ENCODE data around the gene WDR20. TPM values are rescaled to one million over a fixed set of nuclear protein-coding genes. Genes with fewer than 3 reads are reported as not detected.
A peak's percentile ranks its signal among the peaks of the same experiment; 100 is the strongest.

Gene WDR20
- total RNA-seq, 4 donors from 2014 or later, result 27.3 to 39.4 (median 33.0) TPM

- TF ChIP-seq POLR2A (IDR thresholded peaks at IDR 0.05) (no peak), CTCF (IDR thresholded peaks at IDR 0.05) (no peak), EP300 (IDR thresholded peaks at IDR 0.05) (no peak), POLR2AphosphoS5 (IDR thresholded peaks at IDR 0.05) (no peak)
- Histone ChIP-seq H3K27ac (peak overlapping the region; percentile 89), H3K4me3 (peak overlapping the region; percentile 19), H3K27me3 (no peaks in the 10 kb centered on the region), H3K4me1 (peaks cover 46% of the 10 kb centered on the region), H3K36me3 (no peaks in the 10 kb centered on the region), H3K9me3 (no peaks in the 10 kb centered on the region)
- DNase-seq (ENCODE audit: low spot score in 2 of 2), result no peak
- WGBS, result 33% methylated on average over 4 of the region's 4 CpGs
These were observed 47.9 kb downstream of the WDR20 start for GRCh38 chr14:102187568-102188001.

- Histone ChIP-seq H3K4me1 (peaks cover 43% of the 10 kb centered on the region), H3K4me3 (no peak overlapping the region), H3K27me3 (no peaks in the 10 kb centered on the region), H3K27ac (peak overlapping the region; percentile 89), H3K9me3 (no peaks in the 10 kb centered on the region), H3K36me3 (no peaks in the 10 kb centered on the region)
- TF ChIP-seq POLR2A (IDR thresholded peaks at IDR 0.05), result no peak
- no peak for DNase-seq (ENCODE audit: low spot score in 2 of 2)
- 75% methylated on average over 1 of the region's 1 CpG for WGBS
These were observed 48.5 kb downstream of the WDR20 start for GRCh38 chr14:102188187-102188586.

DNA sequence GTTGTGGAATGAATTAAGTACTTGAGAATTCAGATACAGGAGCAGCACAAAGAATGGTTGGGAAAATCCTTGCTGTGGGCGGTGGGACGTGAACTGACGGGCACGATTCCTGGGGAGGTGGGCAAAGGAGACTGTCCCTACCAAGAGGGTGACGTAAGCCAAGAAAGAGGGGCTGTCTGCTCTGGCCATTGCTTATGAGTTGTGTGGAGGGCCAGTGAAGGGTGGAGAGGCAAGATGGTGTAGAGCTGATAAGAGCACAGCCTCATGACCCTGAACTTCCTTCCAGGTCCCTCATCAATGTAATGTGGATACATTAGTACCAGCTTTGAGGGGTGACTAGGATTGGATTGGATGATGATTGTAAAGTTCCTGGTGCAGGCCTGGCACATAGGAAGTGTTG is 50.2 kb downstream of the WDR20 start:
- Histone ChIP-seq H3K36me3 (no peaks in the 10 kb centered on the region), H3K27me3 (no peaks in the 10 kb centered on the region), H3K27ac (no peak overlapping the region), H3K4me1 (peaks cover 37% of the 10 kb centered on the region), H3K9me3 (no peaks in the 10 kb centered on the region), H3K4me3 (no peak overlapping the region)
- no peak for DNase-seq (ENCODE audit: low spot score in 2 of 2)
- TF ChIP-seq POLR2A (IDR thresholded peaks at IDR 0.05) (no peak), POLR2AphosphoS5 (IDR thresholded peaks at IDR 0.05) (no peak), CTCF (IDR thresholded peaks at IDR 0.05) (no peak), EP300 (IDR thresholded peaks at IDR 0.05) (no peak)
- WGBS, result 95% methylated on average over 5 of the region's 5 CpGs

DNA sequence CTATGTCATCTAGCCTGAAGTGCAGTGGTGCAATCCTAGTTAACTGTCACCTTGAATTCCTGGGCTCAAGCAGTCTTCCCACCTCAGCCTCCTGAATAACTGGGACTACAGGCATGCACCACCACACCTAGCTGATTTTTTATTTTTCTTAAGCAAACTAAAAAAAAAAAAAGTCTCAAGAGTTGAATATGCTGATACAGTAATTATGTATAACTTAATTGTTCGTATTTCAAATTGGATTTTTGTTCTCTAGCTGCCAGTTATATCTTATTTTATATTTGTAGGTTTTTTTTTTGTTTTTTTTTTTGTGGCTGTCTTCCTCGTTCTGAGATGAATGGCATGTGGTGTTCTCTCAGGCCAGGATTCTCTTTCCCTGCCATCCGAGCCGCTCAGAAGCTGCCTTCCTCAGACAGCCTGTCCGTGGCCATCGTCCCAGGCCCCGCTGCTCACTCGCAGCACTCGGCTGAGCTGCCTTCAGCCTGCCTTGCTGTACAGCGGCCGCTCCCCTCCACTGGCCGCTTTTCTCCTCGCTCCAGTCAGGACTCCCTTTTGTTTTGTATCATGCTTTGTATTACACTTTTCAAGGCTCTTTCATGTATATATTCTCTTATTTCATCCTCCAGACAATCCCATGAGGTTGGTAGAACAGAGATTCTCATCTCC is 53.3 kb downstream of the WDR20 start:
- TF ChIP-seq POLR2A (IDR thresholded peaks at IDR 0.05) (no peak), EP300 (IDR thresholded peaks at IDR 0.05) (no peak), POLR2AphosphoS5 (IDR thresholded peaks at IDR 0.05) (no peak), CTCF (IDR thresholded peaks at IDR 0.05) (no peak)
- 81% methylated on average over 13 of the region's 13 CpGs for WGBS
- no peaks in the 10 kb centered on the region for H3K27me3 ChIP-seq
- no peak for DNase-seq (ENCODE audit: low spot score in 2 of 2)
- no peaks in the 10 kb centered on the region for H3K9me3 ChIP-seq
- no peak overlapping the region for H3K27ac ChIP-seq
- H3K4me3 ChIP-seq, result no peak overlapping the region
- peaks cover 16% of the 10 kb centered on the region for H3K36me3 ChIP-seq
- H3K4me1 ChIP-seq, result peaks cover 35% of the 10 kb centered on the region

GRCh38 chr14:102194856-102195255 is 55.2 kb downstream of the WDR20 start:
- H3K27me3 ChIP-seq, result no peaks in the 10 kb centered on the region
- no peak overlapping the region for H3K4me3 ChIP-seq
- TF ChIP-seq POLR2A (IDR thresholded peaks at IDR 0.05) (no peak), EP300 (IDR thresholded peaks at IDR 0.05) (no peak)
- DNase-seq (ENCODE audit: low spot score in 2 of 2), result no peak
- 86% methylated on average over 4 of the region's 4 CpGs for WGBS
- peaks cover 25% of the 10 kb centered on the region for H3K4me1 ChIP-seq
- no peak overlapping the region for H3K27ac ChIP-seq
- no peaks in the 10 kb centered on the region for H3K9me3 ChIP-seq
- peaks cover 28% of the 10 kb centered on the region for H3K36me3 ChIP-seq

DNA sequence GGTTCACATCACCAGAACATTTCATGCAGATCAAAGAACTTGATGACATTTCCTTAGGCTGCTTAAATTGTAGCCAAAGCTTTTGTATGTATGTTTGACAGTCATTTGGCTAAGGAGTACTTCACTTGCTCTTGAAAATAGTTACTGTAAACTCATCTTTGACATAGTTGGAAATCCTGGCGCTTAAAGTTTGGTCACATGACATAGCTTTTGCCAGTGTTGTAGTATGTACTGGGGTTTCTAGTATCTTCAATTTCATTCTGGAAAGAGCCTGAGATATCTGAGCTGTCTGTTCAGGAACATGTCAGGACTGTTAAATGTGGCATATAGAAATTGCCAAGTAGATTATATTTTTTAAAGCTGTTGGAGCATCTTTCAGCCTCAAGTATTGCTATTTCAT is 55.7 kb downstream of the WDR20 start:
- DNase-seq (ENCODE audit: low spot score in 2 of 2), result no peak
- Histone ChIP-seq H3K36me3 (peaks cover 31% of the 10 kb centered on the region), H3K4me1 (peaks cover 25% of the 10 kb centered on the region), H3K4me3 (no peak overlapping the region), H3K27me3 (no peaks in the 10 kb centered on the region), H3K9me3 (no peaks in the 10 kb centered on the region), H3K27ac (no peak overlapping the region)
- TF ChIP-seq EP300 (IDR thresholded peaks at IDR 0.05), result no peak
- TF ChIP-seq POLR2A (IDR thresholded peaks at IDR 0.05), result no peak
- 92% methylated on average over 1 of the region's 1 CpG for WGBS

Data from suprapubic skin (tissue), 4 donors.